PC-9 (cell line): ENCODE measurements around the gene SMAP2. TPM values are rescaled to one million over a fixed set of nuclear protein-coding genes. Genes with fewer than 3 reads are reported as not detected.

Experiments used
- BruUV-seq: library from RNA; stranded (reverse); fragments of 400-500 nt; replicated peaks from 2 replicates; lab custom pipeline; 2021; lab: Mats Ljungman, UMichigan
- CTCF ChIA-PET: fragments of 300-600 bp; sonication (Branson Sonifier 250); formaldehyde crosslinking; loops from one replicate; lab custom pipeline; 2022; ENCODE audit warnings: antibody characterized with exemption; lab: Charles Lee
- POLR2A ChIA-PET: fragments of 300-600 bp; sonication (Branson Sonifier 250); formaldehyde crosslinking; loops from one replicate; lab custom pipeline; 2022; ENCODE audit warnings: antibody characterized with exemption; ENCODE audit not compliant: unreplicated experiment; lab: Charles Lee
- DNase-seq, 2 experiments: peaks; one replicate each; pipeline versions ENCODE4 v3.0.0 to v3.0.0-alpha.2; 2015 to 2022; ENCODE audit warnings: mixed read lengths in 1 of 2
- H2AFZ ChIP-seq: fragments of 200-600 bp; sonication (generic); 2 replicates; pipeline ENCODE4 v1.8.1; 2017; ENCODE audit warnings: antibody characterized with exemption
- H3F3A ChIP-seq: fragments of 200-600 bp; sonication (generic); 2 replicates; pipeline ENCODE4 v1.8.1; 2017; ENCODE audit warnings: antibody characterized with exemption, mild to moderate bottlenecking, low read depth; ENCODE audit not compliant: insufficient read depth
- H3K27ac ChIP-seq: fragments of 200-600 bp; sonication (generic); 2 replicates; pipeline ENCODE4 v1.6.1; 2016; ENCODE audit warnings: mixed run types
- H3K27me3 ChIP-seq: fragments of 200-600 bp; sonication (generic); 2 replicates; pipeline ENCODE4 v1.6.1; 2016; ENCODE audit warnings: low read depth, mixed run types; ENCODE audit not compliant: insufficient read depth
- H3K36me3 ChIP-seq: fragments of 200-600 bp; sonication (generic); 2 replicates; pipeline ENCODE4 v1.6.1; 2016; ENCODE audit warnings: low read depth, mixed run types
- H3K4me1 ChIP-seq: fragments of 200-600 bp; sonication (generic); replicated peaks from 2 replicates; pipeline ENCODE4 v1.6.1; 2016; ENCODE audit warnings: mixed run types; ENCODE audit not compliant: insufficient read depth
- H3K4me2 ChIP-seq: fragments of 200-600 bp; sonication (generic); 2 replicates; pipeline ENCODE4 v1.6.1; 2017; ENCODE audit warnings: mixed run types
- H3K4me3 ChIP-seq: fragments of 200-600 bp; sonication (generic); 2 replicates; pipeline ENCODE4 v1.6.1; 2016; ENCODE audit warnings: mixed run types
- H3K79me2 ChIP-seq: fragments of 200-600 bp; sonication (generic); 2 replicates; pipeline ENCODE4 v1.6.1; 2017; ENCODE audit warnings: low read depth, mixed run types
- H3K9me2 ChIP-seq: fragments of 200-600 bp; sonication (generic); 2 replicates; pipeline ENCODE4 v1.8.1; 2017; ENCODE audit warnings: mild to moderate bottlenecking; ENCODE audit not compliant: insufficient read depth
- H3K9me3 ChIP-seq: fragments of 200-600 bp; sonication (generic); 2 replicates; pipeline ENCODE4 v1.8.1; 2016; ENCODE audit warnings: low read depth; ENCODE audit not compliant: insufficient read depth
- H4K20me1 ChIP-seq: fragments of 200-600 bp; sonication (generic); 2 replicates; pipeline ENCODE4 v1.8.1; 2017; ENCODE audit not compliant: insufficient read depth
- EZH2 ChIP-seq: fragments of 200-600 bp; sonication (generic); IDR thresholded peaks from 2 replicates; pipeline ENCODE4 v1.8.0; 2017; ENCODE audit warnings: antibody characterized with exemption, low read depth
- intact Hi-C: fragments of 100-400 bp; cut with micrococcal nuclease; formaldehyde crosslinking; loops from one replicate; pipeline ENCODE4 v1.10.0; 2022; ENCODE audit not compliant: unreplicated experiment
- total RNA-seq: library from RNA; stranded (reverse); gene quantifications from 2 replicates; pipeline ENCODE4 v1.2.3, GENCODE V29; 2021
- TF ChIP-seq, protein P1 (sequence below): fragments of 200-600 bp; sonication (generic); conservative IDR thresholded peaks from 2 replicates; pipeline ENCODE4 v1.6.1; 2017; ENCODE audit warnings: mixed run types, antibody characterized with exemption, mild to moderate bottlenecking, moderate library complexity

Gene SMAP2
- total RNA-seq, 1 experiment from 2014 or later = 19.7 TPM

DNA sequence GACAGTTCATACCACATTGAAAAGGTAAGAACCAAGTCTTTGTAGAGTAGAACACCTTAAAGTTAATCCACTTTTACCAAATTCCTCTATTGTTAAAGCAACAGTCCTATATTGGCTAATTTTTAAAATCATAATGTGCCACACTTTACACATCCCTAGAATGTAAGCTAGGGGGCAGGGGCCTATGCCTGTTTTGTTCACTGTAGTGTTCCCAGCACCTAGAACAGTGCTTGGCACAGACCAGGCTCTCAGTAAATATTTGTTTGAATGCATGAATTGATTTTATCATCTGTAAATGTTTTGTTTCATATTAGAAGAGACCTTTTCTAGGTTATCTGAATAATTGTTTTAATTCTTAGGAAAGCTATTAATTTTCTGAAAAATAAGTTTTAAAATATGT is 9.1 kb downstream of the SMAP2 start:
- Histone ChIP-seq H3F3A (no peaks in the 10 kb centered on the region), H4K20me1 (no peaks in the 10 kb centered on the region), H3K4me1 (no peaks in the 10 kb centered on the region), H3K79me2 (peaks cover 19% of the 10 kb centered on the region; the same call in 1 of the 2 replicates), H2AFZ (no peak overlapping the region), H3K27me3 (no peaks in the 10 kb centered on the region), H3K4me2 (no peak overlapping the region), H3K9me2 (no peaks in the 10 kb centered on the region), H3K36me3 (no peaks in the 10 kb centered on the region), H3K9me3 (no peaks in the 10 kb centered on the region), H3K27ac (no peak overlapping the region), H3K4me3 (no peak overlapping the region)
- POLR2A ChIA-PET = interaction anchor here (0.5 kb wide), 1 partner anchor 356 kb away, joined by 6 read pairs; no protein-coding TSS in a partner anchor
- TF ChIP-seq EZH2 = no peak
- TF ChIP-seq, protein P1, sequence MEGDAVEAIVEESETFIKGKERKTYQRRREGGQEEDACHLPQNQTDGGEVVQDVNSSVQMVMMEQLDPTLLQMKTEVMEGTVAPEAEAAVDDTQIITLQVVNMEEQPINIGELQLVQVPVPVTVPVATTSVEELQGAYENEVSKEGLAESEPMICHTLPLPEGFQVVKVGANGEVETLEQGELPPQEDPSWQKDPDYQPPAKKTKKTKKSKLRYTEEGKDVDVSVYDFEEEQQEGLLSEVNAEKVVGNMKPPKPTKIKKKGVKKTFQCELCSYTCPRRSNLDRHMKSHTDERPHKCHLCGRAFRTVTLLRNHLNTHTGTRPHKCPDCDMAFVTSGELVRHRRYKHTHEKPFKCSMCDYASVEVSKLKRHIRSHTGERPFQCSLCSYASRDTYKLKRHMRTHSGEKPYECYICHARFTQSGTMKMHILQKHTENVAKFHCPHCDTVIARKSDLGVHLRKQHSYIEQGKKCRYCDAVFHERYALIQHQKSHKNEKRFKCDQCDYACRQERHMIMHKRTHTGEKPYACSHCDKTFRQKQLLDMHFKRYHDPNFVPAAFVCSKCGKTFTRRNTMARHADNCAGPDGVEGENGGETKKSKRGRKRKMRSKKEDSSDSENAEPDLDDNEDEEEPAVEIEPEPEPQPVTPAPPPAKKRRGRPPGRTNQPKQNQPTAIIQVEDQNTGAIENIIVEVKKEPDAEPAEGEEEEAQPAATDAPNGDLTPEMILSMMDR = no peak
- no peak for DNase-seq
- BruUV-seq = no TSS peak
- intact Hi-C loops = no loop called here
- CTCF ChIA-PET = no interaction called here

DNA sequence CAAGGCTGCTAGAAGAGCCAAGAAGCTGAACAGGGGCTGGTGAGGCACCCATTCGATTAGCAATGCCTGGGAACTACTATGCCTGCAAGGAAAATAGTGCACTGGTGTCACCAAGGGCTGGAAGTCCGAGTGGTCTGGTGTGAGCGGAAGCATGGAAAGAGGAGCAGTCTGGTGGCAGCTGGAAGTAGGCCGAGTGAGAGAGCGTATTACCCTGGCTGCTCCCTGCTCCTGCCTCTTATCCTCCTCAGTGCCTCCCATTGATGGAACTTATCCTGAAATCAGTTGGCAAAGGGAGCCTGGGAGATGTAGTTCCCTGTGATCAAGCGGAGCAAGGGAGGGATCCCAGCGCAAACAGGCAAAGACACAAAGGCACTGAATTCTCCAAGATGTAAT is 9.6 kb downstream of the SMAP2 start:
- Histone ChIP-seq H2AFZ (no peak overlapping the region), H3K4me2 (no peak overlapping the region), H3K4me3 (no peak overlapping the region), H3K79me2 (peaks cover 19% of the 10 kb centered on the region; the same call in 1 of the 2 replicates), H4K20me1 (no peaks in the 10 kb centered on the region), H3K9me3 (no peaks in the 10 kb centered on the region), H3K27me3 (no peaks in the 10 kb centered on the region), H3K4me1 (no peaks in the 10 kb centered on the region), H3K27ac (no peak overlapping the region), H3K9me2 (no peaks in the 10 kb centered on the region), H3F3A (no peaks in the 10 kb centered on the region), H3K36me3 (no peaks in the 10 kb centered on the region)
- TF ChIP-seq, protein P1 = no peak
- intact Hi-C loops = no loop called here
- POLR2A ChIA-PET = no interaction called here
- DNase-seq = no peak
- CTCF ChIA-PET = no interaction called here
- BruUV-seq = no TSS peak

DNA sequence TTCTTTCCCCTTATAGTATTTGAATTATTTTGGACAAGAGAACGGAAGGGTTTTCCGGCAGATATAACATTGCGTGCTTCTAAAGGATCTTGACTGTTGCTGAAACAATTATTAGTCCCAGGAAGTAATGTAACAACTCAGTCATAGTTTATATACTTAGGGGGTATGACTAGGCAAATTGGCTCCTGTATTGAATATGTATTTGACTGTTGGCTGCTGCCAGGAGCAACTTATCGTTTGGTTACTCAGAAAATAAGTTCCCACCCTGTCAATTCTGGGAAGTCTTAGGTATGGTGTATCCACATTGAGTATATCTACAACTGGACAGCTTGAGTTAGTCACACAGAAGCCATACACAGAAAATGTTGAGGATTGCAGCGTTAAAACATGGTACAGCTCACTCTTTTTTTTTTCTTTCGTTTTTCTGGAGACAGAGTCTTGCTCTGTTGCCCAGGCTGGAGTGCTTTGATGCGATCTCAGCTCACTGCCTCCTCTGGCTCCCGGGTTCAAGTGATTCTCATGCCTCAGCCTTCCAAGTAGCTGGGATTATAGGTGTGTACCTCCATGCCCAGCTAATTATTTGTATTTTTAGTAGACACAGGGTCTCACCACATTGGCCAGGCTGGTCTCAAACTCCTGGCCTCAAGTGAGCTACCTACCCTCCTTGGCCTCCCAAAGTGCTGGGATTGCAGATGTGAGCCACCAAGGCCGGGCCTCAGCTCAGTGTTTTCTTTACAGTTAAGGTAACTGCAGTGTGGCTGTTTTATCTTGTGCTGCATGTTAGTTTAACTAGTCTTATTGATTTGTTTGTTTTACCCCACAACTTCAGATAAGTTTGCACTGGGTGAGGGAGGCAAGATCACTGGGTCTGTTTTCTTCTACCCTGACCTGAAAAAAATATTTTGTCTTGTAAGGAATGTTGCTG is 10.2 kb downstream of the SMAP2 start:
- intact Hi-C loops = no loop called here
- no TSS peak for BruUV-seq
- no peaks in the 10 kb centered on the region for H4K20me1 ChIP-seq
- ChIA-PET POLR2A (no interaction called here), CTCF (no interaction called here)
- H3K36me3 ChIP-seq = no peaks in the 10 kb centered on the region
- TF ChIP-seq, protein P1 = no peak
- TF ChIP-seq EZH2 = no peak
- H3K79me2 ChIP-seq = peaks cover 19% of the 10 kb centered on the region; the same call in 1 of the 2 replicates
- no peak overlapping the region for H3K27ac ChIP-seq
- no peaks in the 10 kb centered on the region for H3K27me3 ChIP-seq
- no peaks in the 10 kb centered on the region for H3K9me3 ChIP-seq
- no peaks in the 10 kb centered on the region for H3K4me1 ChIP-seq
- H2AFZ ChIP-seq = no peak overlapping the region
- no peaks in the 10 kb centered on the region for H3K9me2 ChIP-seq
- H3K4me2 ChIP-seq = no peak overlapping the region
- H3F3A ChIP-seq = no peaks in the 10 kb centered on the region
- no peak overlapping the region for H3K4me3 ChIP-seq
- no peak for DNase-seq
